Measurements from ENCODE around the gene CCDC33.
"Not testable (repeated sequence)": the region's sequence is repeated elsewhere in the genome, so short reads cannot be mapped to it uniquely, and the experiment has no call there.

Gene CCDC33

GRCh38 chr15:74357514-74357913 lies 121.4 kb downstream of the CCDC33 start:
- not testable (repeated sequence) for DNase-seq (ENCODE audit: low read depth in 2 of 3, low spot score in 2 of 3)

- not testable (repeated sequence) for DNase-seq (ENCODE audit: low read depth in 2 of 3, low spot score in 2 of 3)
Observed at GRCh38 chr15:74359376-74359775, 123.2 kb downstream of the CCDC33 start.

GRCh38 chr15:74360855-74361254 lies 124.7 kb downstream of the CCDC33 start:
- DNase-seq (ENCODE audit: low read depth in 2 of 3, low spot score in 2 of 3): not testable (repeated sequence)

- DNase-seq (ENCODE audit: low read depth in 2 of 3, low spot score in 2 of 3): no peak
Observed at GRCh38 chr15:74362482-74362881, 126.4 kb downstream of the CCDC33 start.

- DNase-seq (ENCODE audit: low read depth in 2 of 3, low spot score in 2 of 3): no peak
Observed at GRCh38 chr15:74364936-74365597, 128.9 kb downstream of the CCDC33 start.

- no peak for DNase-seq (ENCODE audit: low read depth in 2 of 3, low spot score in 2 of 3)
Observed at GRCh38 chr15:74365598-74366445, 129.7 kb downstream of the CCDC33 start.

GRCh38 chr15:74367296-74367854 lies 131.2 kb downstream of the CCDC33 start, which contains the start of gene CYP11A1:
Gene CYP11A1, minus strand, starts transcription at chr15:74367646. Its CDS starts 61 bp downstream, at chr15:74367585.
- no peak for DNase-seq (ENCODE audit: low read depth in 2 of 3, low spot score in 2 of 3)

GRCh38 chr15:74368121-74368520 lies 132.0 kb downstream of the CCDC33 start:
- no peak for DNase-seq (ENCODE audit: low read depth in 2 of 3, low spot score in 2 of 3)

- no peak for DNase-seq (ENCODE audit: low read depth in 2 of 3, low spot score in 2 of 3)
Observed at GRCh38 chr15:74369084-74369745, 133.1 kb downstream of the CCDC33 start.

GRCh38 chr15:74369756-74370155 lies 133.6 kb downstream of the CCDC33 start:
- DNase-seq (ENCODE audit: low read depth in 2 of 3, low spot score in 2 of 3): no peak

- no peak for DNase-seq (ENCODE audit: low read depth in 2 of 3, low spot score in 2 of 3)
Observed at GRCh38 chr15:74370471-74370870, 134.3 kb downstream of the CCDC33 start.

GRCh38 chr15:74373056-74373650 lies 137.0 kb downstream of the CCDC33 start:
- no peak for DNase-seq (ENCODE audit: low read depth in 2 of 3, low spot score in 2 of 3)

- DNase-seq (ENCODE audit: low read depth in 2 of 3, low spot score in 2 of 3): peak; percentile 86 to 94 (median 90)
Observed at GRCh38 chr15:74373731-74374647, 137.9 kb downstream of the CCDC33 start.

GRCh38 chr15:74374648-74375302 lies 138.6 kb downstream of the CCDC33 start:
- no peak for DNase-seq (ENCODE audit: low read depth in 2 of 3, low spot score in 2 of 3)

GRCh38 chr15:74375303-74375693 lies 139.2 kb downstream of the CCDC33 start:
- peak in 2 of 3 experiments; percentile 62 to 68 for DNase-seq (ENCODE audit: low read depth in 2 of 3, low spot score in 2 of 3)

- DNase-seq (ENCODE audit: low read depth in 2 of 3, low spot score in 2 of 3): no peak
Observed at GRCh38 chr15:74376226-74376625, 140.1 kb downstream of the CCDC33 start.

- no peak for DNase-seq (ENCODE audit: low read depth in 2 of 3, low spot score in 2 of 3)
Observed at GRCh38 chr15:74376825-74377581, 140.9 kb downstream of the CCDC33 start.

GRCh38 chr15:74377831-74378766 lies 142.0 kb downstream of the CCDC33 start:
- DNase-seq (ENCODE audit: low read depth in 2 of 3, low spot score in 2 of 3): no peak
